Ureter (tissue), 1 donor: ENCODE results near the gene WDR35. TPM values are rescaled to one million over a fixed set of nuclear protein-coding genes. Genes with fewer than 3 reads are reported as not detected.
A peak's percentile ranks its signal among the peaks of the same experiment; 100 is the strongest.
"Not testable (repeated sequence)": the region's sequence is repeated elsewhere in the genome, so short reads cannot be mapped to it uniquely, and the experiment has no call there.

ENCODE experiments used
- DNase-seq: peaks from one replicate; pipeline ENCODE4 v3.0.0-alpha.2; 2020; ENCODE audit warnings: low spot score
- total RNA-seq: library from RNA; stranded (reverse); gene quantifications from one replicate; pipeline ENCODE4 v1.2.4, GENCODE V29; 2023
- donor health status: DM: yes; HTN: yes; CAD: no.

Gene WDR35
- total RNA-seq, 1 donor from 2014 or later, result 20.6 TPM

- DNase-seq, result no peak
Observed at GRCh38 chr2:19937004-19937403, 52.9 kb downstream of the WDR35 start.

- DNase-seq, result no peak
Observed at GRCh38 chr2:19936203-19936602, 53.7 kb downstream of the WDR35 start.

- DNase-seq, result no peak
Observed at GRCh38 chr2:19933351-19933981, 56.4 kb downstream of the WDR35 start.

GRCh38 chr2:19932928-19933327, 57.0 kb downstream of the WDR35 start:
- no peak for DNase-seq

- no peak for DNase-seq
Observed at GRCh38 chr2:19929226-19929625, 60.7 kb downstream of the WDR35 start.

- not testable (repeated sequence) for DNase-seq
Observed at GRCh38 chr2:19927816-19928215, 62.1 kb downstream of the WDR35 start.

- DNase-seq, result not testable (repeated sequence)
Observed at GRCh38 chr2:19924526-19924925, 65.4 kb downstream of the WDR35 start.

- not testable (repeated sequence) for DNase-seq
Observed at GRCh38 chr2:19922188-19922587, 67.7 kb downstream of the WDR35 start.

GRCh38 chr2:19916385-19916950, 73.4 kb downstream of the WDR35 start:
- DNase-seq, result no peak

- DNase-seq, result no peak
Observed at GRCh38 chr2:19914266-19914975, 75.5 kb downstream of the WDR35 start.

GRCh38 chr2:19911808-19912509, 77.9 kb downstream of the WDR35 start:
- DNase-seq, result no peak

GRCh38 chr2:19902216-19902740, 87.6 kb downstream of the WDR35 start:
- no peak for DNase-seq

- DNase-seq, result peak; percentile 94
Observed at GRCh38 chr2:19901442-19902215, 88.3 kb downstream of the WDR35 start, which contains the start of gene TTC32. TTC32 (minus strand) TSS chr2:19901983; CDS start chr2:19901854, 129 bp downstream.

GRCh38 chr2:19900931-19901441, 88.9 kb downstream of the WDR35 start:
- DNase-seq, result peak; percentile 52

- no peak for DNase-seq
Observed at GRCh38 chr2:19899985-19900930, 89.6 kb downstream of the WDR35 start.

GRCh38 chr2:19898592-19899329, 91.1 kb downstream of the WDR35 start:
- no peak for DNase-seq

- DNase-seq, result no peak
Observed at GRCh38 chr2:19897623-19898245, 92.2 kb downstream of the WDR35 start.

GRCh38 chr2:19895535-19895934, 94.4 kb downstream of the WDR35 start:
- DNase-seq, result no peak
